GM12878 (cell line): ENCODE results near the gene MAZ. TPM values are rescaled to one million over a fixed set of nuclear protein-coding genes. Genes with fewer than 3 reads are reported as not detected.

Experiments
- ATAC-seq: fragments of 200-7000 bp; cut with Tn5 transposase; 3 replicates; pipeline ENCODE4 v1.9.1; 2020; ENCODE audit warnings: mild to moderate bottlenecking, moderate library complexity
- BruUV-seq: library from RNA; stranded (reverse); fragments of 400-500 nt; replicated peaks from 2 replicates; lab custom pipeline; 2021; lab: Mats Ljungman, UMichigan
- CTCF ChIA-PET: fragments of 300-600 bp; sonication (Branson Sonifier 250); formaldehyde crosslinking; extraction: SDS; loops from one replicate; lab custom pipeline; 2021; ENCODE audit warnings: inconsistent platforms; lab: Yijun Ruan, JAX
- POLR2A ChIA-PET: fragments of 350-600 bp; formaldehyde crosslinking; extraction: SDS; loops from one replicate; lab custom pipeline; 2021; ENCODE audit warnings: inconsistent platforms; lab: Charles Lee
- RAD21 ChIA-PET: fragments of 300-600 bp; sonication (Branson Sonifier 250); formaldehyde crosslinking; loops from one replicate; lab custom pipeline; 2023; ENCODE audit warnings: antibody characterized with exemption; ENCODE audit not compliant: unreplicated experiment; lab: Charles Lee
- SMC1A ChIA-PET: fragments of 300-600 bp; sonication (Branson Sonifier 250); formaldehyde crosslinking; loops from one replicate; lab custom pipeline; 2023; ENCODE audit not compliant: unreplicated experiment, uncharacterized antibody; lab: Charles Lee
- DNase-seq: peaks from one replicate; pipeline ENCODE4 v3.0.0-alpha.2; 2011; ENCODE audit warnings: low read depth, low spot score
- FAIRE-seq: peaks from 3 replicates; lab custom pipeline; 2011; peaks lifted over from hg19 to GRCh38; lab: Jason Lieb, UNC
- H2AFZ ChIP-seq: 2 replicates; pipeline ENCODE4 v1.6.0; 2011; ENCODE audit warnings: low read depth, low read length, control low read depth; ENCODE audit not compliant: control insufficient read depth
- H3K27ac ChIP-seq: 2 replicates; pipeline ENCODE4 v1.5.1; 2011; ENCODE audit warnings: control low read depth; ENCODE audit not compliant: control insufficient read depth, insufficient read depth
- H3K27me3 ChIP-seq, 2 experiments: replicated peaks in 1 of 2; 2 replicates each; pipeline versions ENCODE4 v1.6.0 to v1.6.1; 2011; ENCODE audit warnings: low read length in 1 of 2; ENCODE audit not compliant: control insufficient read depth in 2 of 2, insufficient read depth in 2 of 2
- H3K36me3 ChIP-seq, 2 experiments: 2 replicates each; pipeline ENCODE4 v1.5.1; 2011; ENCODE audit warnings: low read length in 1 of 2; ENCODE audit not compliant: control insufficient read depth in 2 of 2, insufficient read depth in 2 of 2
- H3K4me1 ChIP-seq: 2 replicates; pipeline ENCODE4 v1.6.1; 2011; ENCODE audit warnings: mild to moderate bottlenecking, low read length, moderate library complexity, mixed read lengths; ENCODE audit not compliant: control insufficient read depth, insufficient read depth
- H3K4me2 ChIP-seq: 2 replicates; pipeline ENCODE4 v1.6.0; 2011; ENCODE audit warnings: control low read depth; ENCODE audit not compliant: control insufficient read depth, insufficient read depth
- H3K4me3 ChIP-seq: fragments of 200-600 bp; sonication (generic); 2 replicates; pipeline ENCODE4 v1.5.1; 2016
- H3K79me2 ChIP-seq: 2 replicates; pipeline ENCODE4 v1.6.0; 2011; ENCODE audit warnings: low read length; ENCODE audit not compliant: control insufficient read depth, insufficient read depth
- H3K9ac ChIP-seq: 2 replicates; pipeline ENCODE4 v1.8.0; 2011; ENCODE audit warnings: low read length, control low read depth, mixed read lengths; ENCODE audit not compliant: control insufficient read depth, insufficient read depth
- H3K9me3 ChIP-seq: replicated peaks from 3 replicates; pipeline ENCODE4 v1.5.1; 2011; ENCODE audit warnings: mild to moderate bottlenecking, low read length; ENCODE audit not compliant: control insufficient read depth, insufficient read depth
- H4K20me1 ChIP-seq: 2 replicates; pipeline ENCODE4 v1.6.0; 2011; ENCODE audit not compliant: control insufficient read depth, insufficient read depth
- CREB1 ChIP-seq: IDR thresholded peaks from 2 replicates; pipeline ENCODE4 v1.6.1; 2012; ENCODE audit warnings: low read depth, mild to moderate bottlenecking, inconsistent platforms
- ETV6 ChIP-seq, 2 experiments: fragments of 450-650 bp in 1 of 2; IDR thresholded peaks in 1 of 2; conservative IDR thresholded peaks in 1 of 2; 2 replicates each; pipeline ENCODE4 v1.6.1; 2014; ENCODE audit warnings: antibody characterized with exemption in 1 of 2, borderline replicate concordance in 1 of 2, low read depth in 1 of 2, mild to moderate bottlenecking in 1 of 2, moderate library complexity in 1 of 2
- EZH2 ChIP-seq: IDR thresholded peaks from 2 replicates; pipeline ENCODE4 v1.6.1; 2012; ENCODE audit warnings: low read depth, mild to moderate bottlenecking, control low read depth, inconsistent platforms, low read length, borderline replicate concordance; ENCODE audit not compliant: control insufficient read depth
- HDAC2 ChIP-seq: fragments of 200-600 bp; sonication (generic); IDR thresholded peaks from 2 replicates; pipeline ENCODE4 v1.6.1; 2017
- HDGF ChIP-seq: fragments of 450-650 bp; IDR thresholded peaks from 2 replicates; pipeline ENCODE4 v1.6.1; 2016; ENCODE audit warnings: antibody characterized with exemption
- NR2F1 ChIP-seq: fragments of 450-650 bp; conservative IDR thresholded peaks from 2 replicates; pipeline ENCODE4 v1.6.1; 2017; ENCODE audit warnings: mild to moderate bottlenecking
- PML ChIP-seq: IDR thresholded peaks from 2 replicates; pipeline ENCODE4 v1.6.1; 2012; ENCODE audit warnings: low read length, inconsistent platforms
- POLR2AphosphoS5 ChIP-seq: IDR thresholded peaks from 2 replicates; pipeline ENCODE4 v1.6.1; 2011; ENCODE audit warnings: mild to moderate bottlenecking, low read length, inconsistent platforms
- RFX5 ChIP-seq: IDR thresholded peaks from 2 replicates; pipeline ENCODE4 v1.6.1; 2011; ENCODE audit warnings: low read depth, low read length, improper control_type of control experiment
- SMAD1 ChIP-seq: fragments of 450-650 bp; IDR thresholded peaks from 2 replicates; pipeline ENCODE4 v1.6.1; 2018; ENCODE audit warnings: mild to moderate bottlenecking, low read depth; ENCODE audit not compliant: partially characterized antibody
- SUPT20H ChIP-seq: IDR thresholded peaks from 2 replicates; pipeline ENCODE4 v1.6.1; 2011; ENCODE audit warnings: low read depth, mild to moderate bottlenecking, low read length, moderate library complexity, borderline replicate concordance; ENCODE audit not compliant: control insufficient read depth
- WGBS: methylation state at CpG from one replicate; pipeline ENCODE4 v1.1.6; 2016; ENCODE audit warnings: low lambda C conversion rate; ENCODE audit not compliant: insufficient replicate concordance, insufficient coverage; ENCODE audit errors: missing lambda C conversion rate; 5-methylcytosine and 5-hydroxymethylcytosine counted together
- in situ Hi-C: fragments of 300-500 bp; cut with MboI; formaldehyde crosslinking; loops from 9 replicates; pipeline ENCODE4 v1.14.3; 2018; ENCODE audit warnings: mixed read lengths
- intact Hi-C: fragments of 100-400 bp; cut with micrococcal nuclease; formaldehyde crosslinking; loops from one replicate; pipeline ENCODE4 v1.14.2; 2022; ENCODE audit not compliant: unreplicated experiment
- polyA plus RNA-seq, 11 experiments: library from polyadenylated mRNA; depleted of rRNA in 4 of 11; unstranded in 6 of 11; stranded (reverse) in 5 of 11; fragments of >200 nt; fragmentation: Nextera tagmentation in 4 of 11; fragmentation: Illumina TruSeq in 1 of 11; extraction: Ambion mirVana in 4 of 11; extraction: Trizol in 1 of 11; gene quantifications; 1 replicate in 1 of 11; 2 replicates in 10 of 11; pipeline versions ENCODE4 v1.2.1 to v1.2.3, GENCODE V29; 2011 to 2016; ENCODE audit warnings: inconsistent platforms in 2 of 11, missing spikeins in 2 of 11, low read depth in 1 of 11
- total RNA-seq, 4 experiments: library from RNA; depleted of rRNA in 3 of 4; stranded (reverse); fragments of >200 nt in 3 of 4; fragmentation: Illumina TruSeq in 1 of 4; extraction: Trizol in 1 of 4; gene quantifications; 2 replicates each; pipeline versions ENCODE4 v1.2.1 to v1.2.3, GENCODE V29; 2013 to 2021
- TF ChIP-seq, protein P1 (sequence below): fragments of 450-650 bp; IDR thresholded peaks from 2 replicates; pipeline ENCODE4 v1.6.1; 2017; ENCODE audit warnings: mild to moderate bottlenecking, moderate library complexity
- TF ChIP-seq, protein P2 (sequence below): IDR thresholded peaks from 2 replicates; pipeline ENCODE4 v1.6.1; 2011; ENCODE audit warnings: mild to moderate bottlenecking, low read depth, low read length, moderate library complexity; ENCODE audit not compliant: insufficient replicate concordance
- TF ChIP-seq, protein P3 (sequence below): IDR thresholded peaks from 2 replicates; pipeline ENCODE4 v1.6.1; 2012; ENCODE audit warnings: low read depth, low read length, improper control_type of control experiment
- TF ChIP-seq, protein P4 (sequence below): IDR thresholded peaks from 2 replicates; pipeline ENCODE4 v1.6.1; 2012; ENCODE audit warnings: low read length, inconsistent platforms
- TF ChIP-seq, protein P5 (sequence below): IDR thresholded peaks from 2 replicates; pipeline ENCODE4 v1.6.1; 2012; ENCODE audit warnings: low read depth, low read length, improper control_type of control experiment

MAZ gene
- total and polyA plus RNA-seq, 10 of the 15 experiments (the other 5 are each of a cell fraction or from before 2014, with no cell fraction given): 23.9 to 309 (median 116) TPM

DNA sequence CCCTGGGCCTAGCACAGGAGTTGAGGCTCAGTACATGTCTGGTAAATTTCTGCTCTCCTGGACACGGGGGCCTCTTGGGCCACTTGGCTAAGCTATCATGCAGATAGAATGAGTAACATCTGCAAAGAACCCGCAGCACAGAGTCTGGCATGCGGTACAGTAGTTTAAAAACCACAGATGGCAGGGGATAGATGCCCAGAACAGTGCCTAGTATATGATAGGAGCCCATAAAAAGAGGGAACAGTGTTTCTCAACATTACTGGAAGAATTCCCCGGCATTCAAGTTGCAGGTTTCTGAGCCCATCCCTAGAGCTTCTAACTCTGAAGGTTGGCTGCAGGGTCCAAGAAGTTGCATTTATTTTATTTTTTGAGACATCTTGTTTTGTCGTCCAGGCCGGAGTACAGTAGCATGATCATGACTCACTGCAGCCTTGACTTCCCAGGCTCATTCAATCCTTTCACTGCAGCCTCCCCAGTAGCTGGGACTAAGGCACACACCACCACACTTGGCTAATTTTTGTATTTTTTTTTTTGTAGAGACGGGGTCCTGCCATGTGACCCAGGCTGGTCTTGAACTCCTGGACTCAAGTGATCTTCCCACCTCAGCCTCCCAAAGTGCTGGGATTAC lies 50.9 kb downstream of the MAZ start:
- ChIA-PET CTCF (interaction anchor here (0.6 to 1.9 kb wide), 2 partner anchors 9 to 33 kb away, joined by 3 to 11 read pairs; no protein-coding TSS in a partner anchor), POLR2A (interaction anchor here (0.6 kb wide), 1 partner anchor 888 kb away, joined by 3 read pairs; no protein-coding TSS in a partner anchor), RAD21 (no interaction called here), SMC1A (interaction anchor here (0.6 to 1.1 kb wide), 2 partner anchors 34 to 119 kb away, joined by 3 read pairs; no protein-coding TSS in a partner anchor)
- peaks cover 0 to 3% of the 10 kb centered on the region in 2 experiments; a peak in 2 of 4 replicates for H3K36me3 ChIP-seq
- no peaks in the 10 kb centered on the region for H3K4me1 ChIP-seq
- WGBS: 81% methylated on average over 7 of the region's 7 CpGs
- H3K4me2 ChIP-seq: no peak overlapping the region
- no peak overlapping the region for H3K9ac ChIP-seq
- FAIRE-seq: no peak
- H2AFZ ChIP-seq: no peak overlapping the region
- H3K4me3 ChIP-seq: no peak overlapping the region
- intact Hi-C loops: no loop called here
- H4K20me1 ChIP-seq: no peaks in the 10 kb centered on the region
- H3K27ac ChIP-seq: no peak overlapping the region
- DNase-seq: no peak
- in situ Hi-C loops: no loop called here
- H3K79me2 ChIP-seq: no peaks in the 10 kb centered on the region
- no TSS peak for BruUV-seq
- H3K9me3 ChIP-seq: no peaks in the 10 kb centered on the region
- no peaks in the 10 kb centered on the region for H3K27me3 ChIP-seq
- no peak for ATAC-seq
- TF ChIP-seq RFX5 (no peak), HDAC2 (no peak), EZH2 (no peak), SUPT20H (no peak), POLR2AphosphoS5 (no peak), NR2F1 (no peak), ETV6 (conservative IDR thresholded peaks at IDR 0.05 in 1 of 2, IDR thresholded peaks at IDR 0.05 in 1 of 2; ENCODE audit: borderline replicate concordance in 1 of 2, low read depth in 1 of 2) (no peak), HDGF (no peak), PML (no peak), SMAD1 (no peak), CREB1 (no peak)
- TF ChIP-seq, protein P1, sequence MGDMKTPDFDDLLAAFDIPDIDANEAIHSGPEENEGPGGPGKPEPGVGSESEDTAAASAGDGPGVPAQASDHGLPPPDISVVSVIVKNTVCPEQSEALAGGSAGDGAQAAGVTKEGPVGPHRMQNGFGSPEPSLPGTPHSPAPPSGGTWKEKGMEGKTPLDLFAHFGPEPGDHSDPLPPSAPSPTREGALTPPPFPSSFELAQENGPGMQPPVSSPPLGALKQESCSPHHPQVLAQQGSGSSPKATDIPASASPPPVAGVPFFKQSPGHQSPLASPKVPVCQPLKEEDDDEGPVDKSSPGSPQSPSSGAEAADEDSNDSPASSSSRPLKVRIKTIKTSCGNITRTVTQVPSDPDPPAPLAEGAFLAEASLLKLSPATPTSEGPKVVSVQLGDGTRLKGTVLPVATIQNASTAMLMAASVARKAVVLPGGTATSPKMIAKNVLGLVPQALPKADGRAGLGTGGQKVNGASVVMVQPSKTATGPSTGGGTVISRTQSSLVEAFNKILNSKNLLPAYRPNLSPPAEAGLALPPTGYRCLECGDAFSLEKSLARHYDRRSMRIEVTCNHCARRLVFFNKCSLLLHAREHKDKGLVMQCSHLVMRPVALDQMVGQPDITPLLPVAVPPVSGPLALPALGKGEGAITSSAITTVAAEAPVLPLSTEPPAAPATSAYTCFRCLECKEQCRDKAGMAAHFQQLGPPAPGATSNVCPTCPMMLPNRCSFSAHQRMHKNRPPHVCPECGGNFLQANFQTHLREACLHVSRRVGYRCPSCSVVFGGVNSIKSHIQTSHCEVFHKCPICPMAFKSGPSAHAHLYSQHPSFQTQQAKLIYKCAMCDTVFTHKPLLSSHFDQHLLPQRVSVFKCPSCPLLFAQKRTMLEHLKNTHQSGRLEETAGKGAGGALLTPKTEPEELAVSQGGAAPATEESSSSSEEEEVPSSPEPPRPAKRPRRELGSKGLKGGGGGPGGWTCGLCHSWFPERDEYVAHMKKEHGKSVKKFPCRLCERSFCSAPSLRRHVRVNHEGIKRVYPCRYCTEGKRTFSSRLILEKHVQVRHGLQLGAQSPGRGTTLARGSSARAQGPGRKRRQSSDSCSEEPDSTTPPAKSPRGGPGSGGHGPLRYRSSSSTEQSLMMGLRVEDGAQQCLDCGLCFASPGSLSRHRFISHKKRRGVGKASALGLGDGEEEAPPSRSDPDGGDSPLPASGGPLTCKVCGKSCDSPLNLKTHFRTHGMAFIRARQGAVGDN: no peak
- TF ChIP-seq, protein P2, sequence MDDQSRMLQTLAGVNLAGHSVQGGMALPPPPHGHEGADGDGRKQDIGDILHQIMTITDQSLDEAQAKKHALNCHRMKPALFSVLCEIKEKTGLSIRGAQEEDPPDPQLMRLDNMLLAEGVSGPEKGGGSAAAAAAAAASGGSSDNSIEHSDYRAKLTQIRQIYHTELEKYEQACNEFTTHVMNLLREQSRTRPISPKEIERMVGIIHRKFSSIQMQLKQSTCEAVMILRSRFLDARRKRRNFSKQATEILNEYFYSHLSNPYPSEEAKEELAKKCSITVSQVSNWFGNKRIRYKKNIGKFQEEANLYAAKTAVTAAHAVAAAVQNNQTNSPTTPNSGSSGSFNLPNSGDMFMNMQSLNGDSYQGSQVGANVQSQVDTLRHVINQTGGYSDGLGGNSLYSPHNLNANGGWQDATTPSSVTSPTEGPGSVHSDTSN: no peak
- TF ChIP-seq, protein P3, sequence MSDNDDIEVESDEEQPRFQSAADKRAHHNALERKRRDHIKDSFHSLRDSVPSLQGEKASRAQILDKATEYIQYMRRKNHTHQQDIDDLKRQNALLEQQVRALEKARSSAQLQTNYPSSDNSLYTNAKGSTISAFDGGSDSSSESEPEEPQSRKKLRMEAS: no peak
- TF ChIP-seq, protein P4, sequence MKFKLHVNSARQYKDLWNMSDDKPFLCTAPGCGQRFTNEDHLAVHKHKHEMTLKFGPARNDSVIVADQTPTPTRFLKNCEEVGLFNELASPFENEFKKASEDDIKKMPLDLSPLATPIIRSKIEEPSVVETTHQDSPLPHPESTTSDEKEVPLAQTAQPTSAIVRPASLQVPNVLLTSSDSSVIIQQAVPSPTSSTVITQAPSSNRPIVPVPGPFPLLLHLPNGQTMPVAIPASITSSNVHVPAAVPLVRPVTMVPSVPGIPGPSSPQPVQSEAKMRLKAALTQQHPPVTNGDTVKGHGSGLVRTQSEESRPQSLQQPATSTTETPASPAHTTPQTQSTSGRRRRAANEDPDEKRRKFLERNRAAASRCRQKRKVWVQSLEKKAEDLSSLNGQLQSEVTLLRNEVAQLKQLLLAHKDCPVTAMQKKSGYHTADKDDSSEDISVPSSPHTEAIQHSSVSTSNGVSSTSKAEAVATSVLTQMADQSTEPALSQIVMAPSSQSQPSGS: no peak
- TF ChIP-seq, protein P5, sequence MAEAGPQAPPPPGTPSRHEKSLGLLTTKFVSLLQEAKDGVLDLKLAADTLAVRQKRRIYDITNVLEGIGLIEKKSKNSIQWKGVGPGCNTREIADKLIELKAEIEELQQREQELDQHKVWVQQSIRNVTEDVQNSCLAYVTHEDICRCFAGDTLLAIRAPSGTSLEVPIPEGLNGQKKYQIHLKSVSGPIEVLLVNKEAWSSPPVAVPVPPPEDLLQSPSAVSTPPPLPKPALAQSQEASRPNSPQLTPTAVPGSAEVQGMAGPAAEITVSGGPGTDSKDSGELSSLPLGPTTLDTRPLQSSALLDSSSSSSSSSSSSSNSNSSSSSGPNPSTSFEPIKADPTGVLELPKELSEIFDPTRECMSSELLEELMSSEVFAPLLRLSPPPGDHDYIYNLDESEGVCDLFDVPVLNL: no peak
